GM19452 (cell line): ENCODE measurements around the gene LRRC46.

Source experiments
- ATAC-seq: cut with Tn5 transposase; IDR thresholded peaks from one replicate; pipeline ENCODE4 v1.9.1; 2021; ENCODE audit not compliant: unreplicated experiment

Gene LRRC46

DNA sequence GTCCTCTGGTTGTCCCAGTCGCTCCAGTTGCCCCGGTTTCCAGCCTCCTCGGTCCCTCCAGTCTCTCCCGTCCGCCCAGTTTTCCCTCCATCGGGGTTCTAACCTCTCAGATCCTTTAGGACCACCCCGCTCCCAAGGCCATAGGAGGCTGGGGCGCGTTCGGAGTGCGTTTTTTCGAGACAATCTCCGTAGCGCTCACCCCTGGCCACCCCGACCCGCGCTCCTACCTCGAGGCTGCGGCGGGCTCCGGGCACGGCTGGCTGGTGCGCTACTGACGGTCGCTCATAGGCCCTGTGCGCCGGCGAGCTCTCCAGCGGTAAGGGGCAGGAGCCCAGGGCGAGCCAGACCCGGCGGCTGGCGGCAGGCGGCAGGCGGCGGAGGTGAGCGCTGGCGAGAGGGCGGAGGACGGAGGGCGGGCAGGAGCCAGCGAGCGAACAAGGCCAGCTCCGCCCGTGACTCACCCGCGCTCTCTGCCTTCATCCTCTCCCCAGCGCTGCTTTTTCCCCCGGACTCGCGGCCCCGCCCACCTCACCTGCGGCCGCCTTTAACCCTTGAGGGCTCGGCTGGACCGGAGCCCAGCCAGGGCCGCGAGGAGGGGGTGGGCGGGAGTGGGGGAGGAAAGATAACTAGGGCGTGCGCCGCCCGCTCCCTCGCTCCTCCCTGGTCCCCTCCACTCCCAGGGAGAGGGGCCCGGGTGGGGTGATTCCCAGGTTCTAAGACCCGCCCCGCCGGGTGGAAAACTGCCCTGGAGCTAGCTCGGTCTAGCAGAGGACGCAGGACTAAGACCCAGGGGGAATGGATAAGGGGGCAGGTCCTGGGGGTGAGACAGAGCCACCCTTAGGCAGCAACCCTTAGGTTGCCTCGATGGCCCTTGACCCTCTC lies 19.5 kb downstream of the LRRC46 start, which contains the start of gene SP6:
Gene SP6, minus strand, starts transcription at position 472 of the 882 bp plus-strand sequence. CDS start 2,734 bp downstream, outside the sequence.
- ATAC-seq: no peak

DNA sequence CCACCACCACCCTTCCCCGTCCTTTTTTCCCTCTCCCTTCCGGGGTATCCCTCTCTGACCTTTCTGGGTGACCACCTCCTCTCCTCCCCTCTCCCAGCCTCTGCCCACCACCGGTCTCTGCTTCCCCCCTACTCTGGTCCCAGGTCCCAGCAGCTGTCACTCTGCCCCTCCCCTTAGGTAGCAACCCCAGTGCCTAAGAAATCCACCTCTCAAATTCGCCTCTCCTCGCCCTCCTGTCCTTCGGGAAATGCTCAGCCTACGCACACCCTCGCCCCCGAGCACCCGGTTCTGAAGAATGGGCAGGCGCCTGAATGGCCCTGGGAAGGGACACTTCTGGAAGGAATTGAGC lies 20.3 kb downstream of the LRRC46 start:
- ATAC-seq: no peak

DNA sequence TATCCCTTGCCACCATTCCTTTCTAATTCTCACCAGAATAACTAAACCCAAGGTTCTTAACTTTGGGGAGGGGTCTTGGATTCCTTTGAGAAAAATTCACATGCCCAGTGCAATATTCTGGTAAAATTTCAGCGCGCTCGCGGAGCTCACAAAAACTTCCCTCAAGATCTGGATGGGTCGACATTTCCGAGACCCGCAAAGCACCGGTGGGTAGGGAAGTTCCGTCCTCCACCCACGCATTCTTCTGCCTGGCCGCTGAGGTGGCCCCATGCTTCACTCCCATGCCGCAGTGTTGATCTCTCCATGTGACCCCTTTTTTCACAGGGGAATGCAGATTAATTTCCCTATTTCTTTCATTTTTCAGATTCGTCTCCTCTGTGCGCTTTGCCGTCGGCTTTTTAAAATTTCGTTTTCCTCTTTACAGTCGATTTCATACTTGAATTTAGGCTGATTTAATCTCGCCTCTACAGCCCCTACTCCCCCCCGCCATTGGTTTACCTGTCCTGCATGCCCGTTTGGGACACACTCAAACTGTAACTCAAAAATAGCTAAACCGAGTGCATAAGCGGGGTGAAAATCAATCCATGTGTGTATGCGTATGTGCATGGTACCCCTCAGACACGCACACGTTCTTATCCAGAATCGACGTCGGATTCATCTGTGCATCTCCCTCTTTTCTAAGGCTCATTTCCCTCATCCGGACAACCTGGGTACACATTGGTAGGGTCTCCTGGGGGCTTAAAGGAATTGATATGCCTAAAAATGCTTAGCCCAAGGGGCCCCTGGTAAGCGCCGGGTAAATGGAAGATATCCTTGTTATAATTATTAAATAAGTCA lies 20.9 kb downstream of the LRRC46 start:
- no peak for ATAC-seq

DNA sequence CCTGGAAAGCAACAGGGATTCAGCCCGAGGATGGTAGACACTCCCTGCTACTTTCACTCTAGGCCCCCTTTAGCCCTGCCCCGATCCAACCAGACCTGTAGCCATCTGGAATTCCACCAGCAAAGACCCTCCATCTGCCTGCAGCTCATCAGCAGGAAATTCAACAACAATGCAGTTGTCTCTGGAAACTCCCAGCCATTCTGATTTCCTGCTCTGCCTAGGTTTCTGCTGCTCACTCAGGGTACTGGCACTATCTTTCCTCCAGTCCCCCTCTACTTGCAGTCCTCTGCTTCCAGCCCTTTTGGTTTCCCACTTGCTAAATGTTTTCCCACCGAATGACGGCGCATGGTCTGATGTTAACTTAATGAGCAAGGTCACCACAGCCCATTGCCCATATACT lies 22.1 kb downstream of the LRRC46 start:
- no peak for ATAC-seq

DNA sequence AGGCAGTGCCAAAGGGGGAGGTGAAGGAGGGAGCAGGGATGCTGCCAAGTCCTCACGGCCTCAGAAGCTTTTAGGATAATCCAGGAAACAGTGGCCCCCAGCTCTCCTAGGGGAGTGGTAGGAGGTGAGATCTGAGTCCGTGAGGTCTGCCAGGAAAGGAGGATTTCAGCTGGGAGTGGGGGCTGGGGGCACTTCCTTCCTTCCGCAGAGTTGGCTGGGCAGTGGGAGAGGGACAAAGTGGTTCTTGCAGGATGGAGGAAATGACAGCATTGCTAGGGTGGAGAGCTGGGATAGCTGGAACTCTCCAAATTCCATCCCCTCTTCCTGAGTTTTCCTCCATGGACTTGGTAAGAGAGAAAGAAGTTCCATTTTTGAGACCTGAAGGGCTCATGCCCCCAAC lies 24.3 kb downstream of the LRRC46 start:
- no peak for ATAC-seq

DNA sequence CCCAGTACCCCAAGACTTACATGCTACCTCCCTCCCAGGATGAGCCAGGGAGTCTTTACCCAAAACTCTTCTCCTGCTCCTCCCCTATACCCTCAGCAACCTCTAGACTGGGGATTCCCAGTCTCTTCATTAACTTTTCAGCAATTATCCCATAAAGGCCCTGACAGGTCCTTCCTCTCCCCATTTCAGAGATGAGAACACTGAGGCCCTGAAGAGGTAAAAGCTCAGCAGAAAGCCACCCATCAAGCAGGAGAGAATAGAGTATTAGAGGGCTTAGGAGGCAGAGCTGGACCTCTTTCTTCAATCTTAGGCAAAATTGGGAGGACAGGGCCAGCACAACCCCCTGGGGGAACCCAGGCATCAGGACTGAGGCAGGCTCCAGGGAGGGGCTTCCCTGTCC lies 25.4 kb downstream of the LRRC46 start:
- ATAC-seq: no peak

DNA sequence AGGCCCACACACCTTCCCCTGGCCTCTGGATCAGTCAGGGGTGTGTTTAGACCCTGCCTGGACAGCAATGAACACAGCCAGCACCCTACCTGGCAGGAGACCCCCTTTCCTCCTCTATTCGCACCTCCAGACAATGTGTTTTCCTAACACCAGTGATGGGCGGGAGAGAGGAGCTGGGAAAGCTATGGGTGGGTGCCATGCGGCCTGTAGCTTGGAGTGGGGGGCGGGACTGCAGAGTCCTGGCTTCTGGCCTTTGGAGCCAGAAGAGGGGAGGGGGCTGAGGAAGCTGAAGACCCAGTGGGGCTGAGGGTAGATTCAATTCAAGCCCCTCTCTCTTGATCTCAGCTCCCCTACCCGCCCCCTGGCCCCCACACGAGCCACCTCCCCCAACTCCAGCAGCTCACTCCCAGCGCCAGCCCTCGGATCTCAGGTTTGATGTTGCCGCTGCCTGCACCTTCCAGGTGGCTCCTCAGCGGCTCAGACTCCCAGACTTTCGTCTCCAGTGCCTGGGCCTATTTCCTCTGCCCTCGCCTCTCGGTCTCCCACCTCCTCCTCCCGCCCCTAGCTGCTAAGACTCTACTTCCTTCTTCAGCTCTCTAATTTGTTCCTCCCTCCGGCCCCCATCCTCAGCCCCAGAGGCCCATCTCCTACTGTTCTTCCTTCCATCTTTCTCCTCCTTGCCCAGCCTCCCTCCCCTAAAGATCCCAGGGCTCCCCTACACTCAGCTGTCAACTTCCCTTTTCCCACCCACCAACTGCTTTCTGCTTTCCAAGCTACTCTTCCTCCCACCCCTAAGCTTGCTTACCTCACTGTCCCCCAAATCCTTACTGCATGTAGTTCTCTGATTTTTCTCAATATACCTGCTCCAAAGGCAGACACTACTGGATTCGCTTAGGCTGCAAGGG lies 26.3 kb downstream of the LRRC46 start:
- ATAC-seq: no peak

DNA sequence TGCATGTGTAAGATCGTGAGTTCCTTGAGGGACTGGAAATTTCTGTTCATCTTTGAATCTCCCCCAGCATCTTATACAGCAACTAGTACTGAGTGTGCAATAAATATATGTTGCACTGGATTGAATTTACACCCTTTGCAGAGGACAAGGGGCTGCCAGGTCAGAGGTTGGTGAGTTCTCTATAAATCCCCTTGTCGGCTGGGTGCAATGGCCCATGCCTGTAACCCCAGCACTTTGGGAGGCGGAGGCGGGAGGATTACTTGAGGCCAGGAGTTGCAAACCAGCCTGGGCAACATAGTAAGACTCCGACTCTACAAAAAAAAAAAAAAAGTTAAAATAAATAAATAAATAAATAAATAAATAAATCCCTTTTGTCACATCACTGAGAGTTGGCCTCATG lies 28.9 kb downstream of the LRRC46 start:
- no peak for ATAC-seq

DNA sequence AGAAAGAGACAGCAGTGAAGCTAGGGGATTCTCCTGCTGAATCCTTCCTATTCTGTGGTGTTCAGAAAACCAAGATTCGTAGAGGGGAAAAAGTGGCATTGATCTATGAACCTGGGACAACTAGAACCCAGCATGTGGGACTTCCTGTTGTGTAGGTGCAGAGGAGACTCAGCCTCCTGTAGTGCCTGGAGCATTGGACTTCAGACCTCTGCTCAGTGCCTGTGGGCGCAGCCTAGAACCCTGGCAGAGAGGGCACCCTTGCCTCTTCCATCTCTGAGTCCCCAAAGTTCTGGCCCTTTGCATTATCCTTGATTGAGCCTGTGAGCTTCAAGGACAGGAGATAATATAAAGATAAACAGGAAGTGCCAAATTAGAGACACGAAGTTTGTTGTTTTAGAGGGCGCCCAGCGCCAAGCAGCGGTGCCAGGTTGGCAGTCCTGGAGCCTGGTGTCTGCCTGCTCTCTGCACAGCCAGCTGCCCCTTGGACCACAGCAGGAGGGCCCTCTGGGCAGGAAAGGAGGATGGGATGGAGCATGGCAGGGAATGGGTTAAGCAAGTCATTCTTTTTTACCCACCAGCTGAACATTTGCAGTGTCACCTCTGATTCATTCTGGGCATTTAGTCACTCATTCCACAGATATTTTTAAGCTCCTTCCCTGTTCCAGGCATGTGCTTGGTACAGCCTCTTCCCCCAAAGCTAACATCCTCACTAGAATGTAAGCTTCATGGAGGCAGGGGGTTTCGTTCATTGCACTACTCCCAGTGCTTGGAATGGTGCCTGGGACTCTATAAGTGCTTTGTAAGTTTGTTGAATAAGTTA lies 31.4 kb downstream of the LRRC46 start:
- ATAC-seq: no peak

DNA sequence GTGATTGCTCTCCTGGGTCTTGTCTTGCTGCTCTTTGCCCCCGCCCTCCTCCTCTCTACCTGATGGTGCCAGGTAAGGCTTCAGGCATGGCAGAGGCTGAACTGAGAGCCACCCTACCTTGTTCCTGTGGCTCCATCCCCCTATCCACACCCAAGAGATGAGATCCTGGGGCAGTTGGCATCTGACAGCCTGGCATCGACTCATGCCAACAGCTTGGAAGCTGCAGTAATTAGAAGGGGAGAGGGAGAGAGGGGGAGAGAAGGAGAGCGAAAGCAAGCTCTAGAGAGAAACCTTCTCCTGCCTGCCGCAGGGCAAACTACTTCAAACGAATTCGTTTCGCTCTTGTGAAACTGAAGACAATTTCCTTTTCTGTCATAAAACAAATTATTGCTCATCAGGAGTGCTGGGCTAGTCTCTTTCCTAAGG lies 33.3 kb downstream of the LRRC46 start:
- no peak for ATAC-seq

DNA sequence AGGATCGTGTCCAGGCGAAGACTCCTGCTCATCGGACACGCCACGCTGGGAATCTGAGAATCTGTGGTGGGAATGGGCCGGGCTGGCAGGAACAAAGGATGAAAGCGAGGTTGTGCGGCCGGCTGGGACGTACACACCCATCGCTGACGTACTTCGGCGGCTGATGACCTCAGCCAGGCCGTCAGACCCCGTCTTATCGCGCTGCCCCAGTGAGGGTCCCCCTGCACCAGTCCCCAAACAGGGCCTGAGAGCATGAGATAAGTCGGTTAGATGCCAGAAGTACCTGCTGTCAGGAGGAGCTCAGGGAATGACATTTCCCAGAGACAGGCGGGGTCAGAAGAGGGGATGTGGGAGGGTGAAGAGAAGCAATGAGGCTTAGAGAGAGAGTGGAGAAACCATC lies 35.5 kb downstream of the LRRC46 start:
- ATAC-seq: no peak

DNA sequence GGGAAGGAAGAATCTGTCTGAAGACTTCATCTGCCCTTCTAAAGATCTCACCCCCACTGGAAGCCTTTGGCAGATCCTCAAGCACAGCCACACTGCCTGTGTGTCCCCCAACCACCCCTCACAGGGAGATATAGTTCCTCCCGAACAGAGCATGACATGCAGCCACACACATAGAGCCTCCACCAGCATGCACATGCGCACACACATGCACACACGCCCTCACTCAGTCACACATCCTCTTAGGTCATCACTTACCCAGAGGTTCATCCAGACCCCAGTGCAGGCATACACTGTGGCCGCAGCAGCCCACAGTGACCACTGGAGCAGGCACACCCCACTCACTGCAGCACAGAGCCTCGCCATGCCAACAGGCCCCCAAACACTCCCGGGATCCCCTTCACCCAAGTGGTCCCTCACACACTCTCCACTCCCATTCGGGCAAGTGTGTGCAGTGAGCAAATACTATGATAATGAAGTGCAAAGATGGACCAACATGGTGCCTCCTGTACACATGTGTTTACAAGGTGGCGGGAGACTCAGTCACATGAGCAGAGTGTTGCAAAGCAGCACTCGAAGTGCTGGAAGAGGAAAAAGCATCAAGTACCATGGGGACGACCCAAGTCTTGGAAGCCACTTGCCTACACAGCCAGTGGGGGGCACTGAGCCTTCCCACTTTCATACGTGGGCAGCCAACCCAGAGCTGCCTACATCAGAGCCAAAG lies 36.5 kb downstream of the LRRC46 start:
- ATAC-seq: no peak

DNA sequence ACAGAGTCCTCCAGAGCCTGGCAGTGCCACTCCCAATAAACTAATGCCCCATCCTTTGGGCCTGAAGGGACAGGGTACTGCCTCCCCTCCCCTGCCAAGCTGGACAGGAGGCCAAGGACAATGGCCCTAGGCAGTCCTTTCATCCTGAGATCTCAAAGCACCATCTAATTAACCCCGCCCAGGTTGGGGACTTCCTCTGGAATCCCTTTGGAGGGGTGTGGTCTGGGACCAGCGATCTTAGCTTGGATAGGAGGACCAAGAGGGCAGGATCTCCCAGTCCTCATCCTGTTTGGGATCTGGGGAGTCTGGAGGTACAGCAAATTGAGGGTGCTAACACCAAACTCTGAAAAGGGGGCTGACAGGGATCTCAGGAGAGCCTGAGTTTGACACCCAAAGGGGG lies 37.6 kb downstream of the LRRC46 start:
- no peak for ATAC-seq

DNA sequence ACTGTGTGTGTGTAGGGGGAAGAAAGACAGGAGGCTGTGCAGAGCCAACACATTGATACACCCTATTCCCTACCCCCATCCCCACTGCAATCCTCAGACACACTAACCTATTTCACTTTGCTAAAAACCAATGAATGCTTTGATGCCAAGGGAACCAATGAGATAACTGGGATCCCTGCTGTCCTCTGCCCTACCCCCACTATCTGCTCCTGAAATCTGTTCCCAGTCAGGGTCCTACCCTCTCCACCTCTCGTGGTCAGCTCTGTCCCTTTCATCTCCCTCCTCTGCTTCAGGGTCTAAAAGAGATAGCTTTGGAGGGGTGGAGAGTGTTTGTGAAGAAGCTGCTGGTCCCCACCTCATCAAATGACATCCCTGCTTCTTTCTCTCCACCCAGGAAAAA lies 38.6 kb downstream of the LRRC46 start:
- no peak for ATAC-seq

DNA sequence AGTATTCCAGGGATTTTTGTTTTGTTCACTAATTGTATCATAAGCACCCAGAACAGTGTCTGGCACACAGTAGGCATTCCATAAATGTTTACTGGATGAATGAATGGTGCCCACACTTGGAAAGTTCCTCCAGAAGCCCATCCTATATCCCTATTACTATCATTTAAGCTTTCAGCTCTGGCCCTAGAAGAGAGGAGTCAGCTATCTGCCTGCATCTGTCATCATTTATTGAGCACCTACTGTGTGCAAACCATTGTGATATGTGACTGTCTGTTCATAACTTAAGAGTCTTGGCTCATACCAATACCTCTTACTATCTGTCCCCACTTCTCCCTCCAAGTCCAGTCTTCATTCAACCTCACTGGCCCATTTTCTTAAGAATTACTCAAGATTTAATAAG lies 39.6 kb downstream of the LRRC46 start:
- no peak for ATAC-seq

DNA sequence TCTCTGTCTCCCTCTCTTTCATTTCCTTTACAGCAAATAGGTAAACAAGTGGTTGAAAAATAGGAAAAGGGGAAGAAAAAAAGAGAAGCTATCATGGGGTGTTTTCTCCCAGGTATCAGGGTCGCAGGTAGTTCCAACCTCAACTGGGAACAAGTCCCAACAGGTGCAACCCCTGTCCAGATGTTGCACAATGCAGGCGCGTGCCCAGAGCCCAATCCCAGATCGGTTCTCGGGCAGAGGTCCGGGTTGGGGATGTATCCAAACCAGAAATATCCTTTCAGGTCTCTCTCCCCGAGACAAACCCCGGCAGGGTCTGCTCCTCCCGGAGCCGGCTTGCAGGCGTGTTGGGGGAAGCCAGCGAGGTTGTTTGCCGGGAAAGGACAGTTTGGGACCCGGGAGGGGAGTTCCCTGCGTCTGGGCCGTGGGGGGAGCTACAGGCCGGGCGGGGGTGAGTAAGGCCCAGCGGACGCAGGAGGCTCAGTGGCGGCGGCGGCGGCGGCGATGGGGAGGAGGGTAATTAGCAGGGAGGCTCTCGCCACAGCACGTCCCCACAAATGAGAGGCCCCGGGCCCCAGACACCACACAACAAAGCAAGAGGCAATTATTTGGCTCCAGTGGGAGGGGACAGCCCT lies 40.7 kb downstream of the LRRC46 start:
- no peak for ATAC-seq

DNA sequence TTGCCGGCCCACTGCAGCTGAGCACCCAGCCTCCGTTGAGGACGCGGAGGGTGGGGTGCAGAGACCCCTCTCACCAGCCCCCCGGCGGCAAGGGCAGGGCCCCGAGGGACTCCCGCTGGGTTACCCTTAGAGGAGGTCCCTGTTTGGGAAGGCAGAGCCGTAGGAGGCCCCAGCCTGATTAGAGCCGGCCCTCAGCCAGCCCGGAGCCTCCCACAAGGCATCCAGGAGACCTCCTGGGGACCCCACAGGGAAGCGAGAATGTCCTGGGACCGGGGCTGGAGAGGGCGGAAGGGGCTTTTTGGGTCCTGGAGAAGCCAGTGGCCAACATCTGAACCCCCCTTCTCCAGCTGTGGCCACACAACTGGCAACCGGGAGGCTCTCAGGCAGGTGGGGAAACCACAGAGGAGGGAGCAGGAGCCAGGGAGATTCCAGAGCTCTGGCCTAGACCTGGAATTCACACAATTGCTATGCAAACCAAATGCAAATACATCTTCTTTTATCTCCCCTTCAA lies 41.2 kb downstream of the LRRC46 start:
- no peak for ATAC-seq

DNA sequence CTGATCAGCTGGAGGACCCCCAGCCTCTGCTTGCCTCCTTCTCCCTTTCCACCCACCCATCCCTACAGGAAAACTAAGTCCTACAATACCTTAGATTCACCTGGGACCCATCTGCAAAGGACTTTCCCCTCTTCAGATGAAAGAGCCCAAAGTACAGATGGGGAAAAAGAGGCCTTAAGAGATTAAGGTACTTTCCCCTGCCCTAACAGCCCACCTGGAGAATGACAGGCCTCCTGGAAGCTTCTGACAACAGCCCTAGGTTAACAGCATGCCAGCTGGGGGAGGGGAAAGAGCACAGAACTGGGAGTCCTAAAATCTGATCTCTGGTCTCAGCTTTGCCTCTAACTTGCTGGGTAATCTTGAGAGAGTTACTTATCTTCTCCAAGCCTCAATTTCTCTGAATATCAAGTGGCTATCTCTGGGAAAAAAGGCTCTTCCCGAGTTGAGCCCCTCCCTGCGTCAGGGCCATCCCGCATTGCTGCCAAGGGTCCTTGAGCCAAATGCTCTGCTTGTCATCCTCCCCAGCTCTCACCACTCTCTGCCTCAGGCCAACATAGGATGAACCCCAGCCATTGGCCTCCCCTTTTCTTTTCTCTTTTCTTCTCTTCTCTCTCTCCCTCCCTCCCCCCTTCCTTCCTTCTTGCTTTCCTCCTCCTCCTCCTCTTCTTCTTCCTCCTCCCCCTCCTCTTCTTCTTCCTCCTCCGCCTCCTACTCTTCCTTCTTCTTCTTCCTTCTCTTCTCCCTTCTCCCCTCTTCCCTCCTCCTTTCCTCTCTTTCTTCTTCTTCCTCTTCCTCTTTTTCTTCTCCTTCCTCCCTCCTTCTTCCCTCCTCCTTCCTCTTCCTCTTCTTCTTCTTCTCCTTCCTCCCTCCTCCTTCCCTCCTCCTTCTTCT lies 42.0 kb downstream of the LRRC46 start:
- no peak for ATAC-seq
